ENCODE measurements around the gene KPNB1. TPM values are rescaled to one million over a fixed set of nuclear protein-coding genes. Genes with fewer than 3 reads are reported as not detected.

Gene KPNB1
- total and polyA plus RNA-seq, 10 of the 15 experiments (the other 5 are each of a cell fraction or from before 2014, with no cell fraction given), result 67.8 to 525 (median 246) TPM

DNA sequence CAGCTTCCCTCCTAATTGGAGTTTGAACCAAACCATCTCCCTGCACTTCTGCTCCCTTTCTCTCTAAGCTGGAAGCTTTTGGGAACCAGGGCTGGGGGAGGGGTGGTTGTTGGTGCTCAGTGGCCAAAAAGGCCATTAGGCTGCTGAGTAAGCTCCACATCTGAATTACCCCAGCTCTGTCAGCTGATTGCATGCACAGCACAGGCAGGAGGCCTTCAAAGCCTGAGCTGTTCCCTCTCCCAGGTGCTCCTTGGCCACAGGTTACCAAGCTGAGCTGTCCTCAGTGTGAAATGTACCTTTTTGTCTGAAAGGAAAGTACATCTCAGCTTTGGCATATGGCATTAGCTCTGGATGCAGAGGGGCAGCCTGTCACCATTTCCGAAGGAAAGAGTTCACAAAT, 38.0 kb downstream of the KPNB1 start:
- BruUV-seq (replicated peaks), result no TSS peak
- 95% methylated on average over 1 of the region's 1 CpG for WGBS (ENCODE audit: insufficient coverage, insufficient replicate concordance, low lambda C conversion rate, missing lambda C conversion rate)
- no peaks in the 10 kb centered on the region for H3K27me3 ChIP-seq (replicated peaks in 1 of 2; ENCODE audit: control insufficient read depth in 2 of 2, insufficient read depth in 2 of 2, low read length in 1 of 2)
- H3K9me3 ChIP-seq (replicated peaks; ENCODE audit: control insufficient read depth, insufficient read depth, low read length), result no peaks in the 10 kb centered on the region
- TF ChIP-seq POLR2A (IDR thresholded peaks at IDR 0.05; ENCODE audit: low read depth, low read length) (peak; percentile 58; the same call in 1 of the 2 replicates), STAT1 (conservative IDR thresholded peaks at IDR 0.05) (no peak), MTA3 (IDR thresholded peaks at IDR 0.05; ENCODE audit: borderline replicate concordance, low read length) (0 out of 2 replicates have a peak, but pooled peaks have one; percentile 28)
- no peak overlapping the region for H3K27ac ChIP-seq (ENCODE audit: control insufficient read depth, insufficient read depth)
- ATAC-seq (peak; percentile 25), DNase-seq (ENCODE audit: low read depth, low spot score) (no peak), FAIRE-seq (no peak)
- ChIA-PET CTCF (interaction anchor here (1.1 to 1.8 kb wide), 3 partner anchors 10 to 115 kb away, joined by 3 to 5 read pairs (median 3); no protein-coding TSS in a partner anchor), POLR2A (interaction anchor here (1.7 kb wide), 1 partner anchor 38 kb away, joined by 5 read pairs; the partner anchor contains the start of gene KPNB1), RAD21 (ENCODE audit: unreplicated experiment) (interaction anchor here (1.1 kb wide), 1 partner anchor 24 kb away, joined by 3 read pairs; no protein-coding TSS in a partner anchor), SMC1A (ENCODE audit: uncharacterized antibody, unreplicated experiment) (interaction anchor here (0.7 to 1.6 kb wide), 5 partner anchors 9 to 144 kb away, joined by 3 to 8 read pairs (median 4); partner anchors contain the start of genes LRRC46 and MRPL10)
- H3K9ac ChIP-seq (ENCODE audit: control insufficient read depth, insufficient read depth, low read length), result no peak overlapping the region
- H3K4me2 ChIP-seq (ENCODE audit: control insufficient read depth, insufficient read depth), result no peak overlapping the region
- in situ Hi-C loops (cut with MboI) (no loop called here), intact Hi-C loops (cut with micrococcal nuclease; ENCODE audit: unreplicated experiment) (no loop called here)
- no peak overlapping the region for H2AFZ ChIP-seq (ENCODE audit: control insufficient read depth, low read depth, low read length)
- H3K79me2 ChIP-seq (ENCODE audit: control insufficient read depth, insufficient read depth, low read length), result no peaks in the 10 kb centered on the region
- no peaks in the 10 kb centered on the region; the same call in 1 of the 2 replicates for H4K20me1 ChIP-seq (ENCODE audit: control insufficient read depth, insufficient read depth)
- peaks cover 3% of the 10 kb centered on the region for H3K4me1 ChIP-seq (ENCODE audit: control insufficient read depth, insufficient read depth, low read length)
- H3K4me3 ChIP-seq, result no peak overlapping the region
- peaks cover 6 to 14% of the 10 kb centered on the region in 2 experiments for H3K36me3 ChIP-seq (ENCODE audit: control insufficient read depth in 2 of 2, insufficient read depth in 2 of 2, low read length in 1 of 2)

DNA sequence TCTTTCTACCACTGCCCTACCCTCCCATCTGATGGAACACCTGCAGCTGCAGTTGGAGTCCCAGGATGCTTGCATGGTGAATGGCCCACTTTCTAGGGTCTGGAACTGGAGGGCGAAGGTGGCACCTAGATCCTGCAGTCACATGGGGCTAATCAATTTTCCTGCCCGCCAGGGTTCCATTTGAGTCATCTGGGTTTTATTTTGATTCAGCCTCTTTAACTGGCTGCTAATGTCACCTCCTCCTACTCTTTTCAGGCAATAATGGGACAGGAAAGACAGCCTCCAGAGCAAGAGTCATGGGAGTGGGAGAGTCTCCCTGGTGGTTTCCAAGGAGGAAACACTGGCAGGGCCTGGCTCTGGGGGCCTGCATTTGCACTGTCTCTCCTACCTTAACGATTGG, 40.4 kb downstream of the KPNB1 start:
- DNase-seq (ENCODE audit: low read depth, low spot score) (no peak), FAIRE-seq (no peak), ATAC-seq (no peak)
- CTCF ChIA-PET, result no interaction called here
- Histone ChIP-seq H3K4me2 (ENCODE audit: control insufficient read depth, insufficient read depth) (no peak overlapping the region), H3K79me2 (ENCODE audit: control insufficient read depth, insufficient read depth, low read length) (no peaks in the 10 kb centered on the region), H3K9ac (ENCODE audit: control insufficient read depth, insufficient read depth, low read length) (no peak overlapping the region), H3K27ac (ENCODE audit: control insufficient read depth, insufficient read depth) (no peak overlapping the region), H3K4me1 (ENCODE audit: control insufficient read depth, insufficient read depth, low read length) (peaks cover 13% of the 10 kb centered on the region), H4K20me1 (ENCODE audit: control insufficient read depth, insufficient read depth) (no peaks in the 10 kb centered on the region; the same call in 1 of the 2 replicates), H3K4me3 (no peak overlapping the region), H3K27me3 (replicated peaks in 1 of 2; ENCODE audit: control insufficient read depth in 2 of 2, insufficient read depth in 2 of 2, low read length in 1 of 2) (no peaks in the 10 kb centered on the region), H2AFZ (ENCODE audit: control insufficient read depth, low read depth, low read length) (no peak overlapping the region), H3K9me3 (replicated peaks; ENCODE audit: control insufficient read depth, insufficient read depth, low read length) (no peaks in the 10 kb centered on the region), H3K36me3 (ENCODE audit: control insufficient read depth in 2 of 2, insufficient read depth in 2 of 2, low read length in 1 of 2) (peaks cover 0 to 5% of the 10 kb centered on the region in 2 experiments; a peak in 2 of 4 replicates)
- BruUV-seq (replicated peaks), result no TSS peak
- intact Hi-C loops (cut with micrococcal nuclease; ENCODE audit: unreplicated experiment) (no loop called here), in situ Hi-C loops (cut with MboI) (loop anchor here (10.0 kb wide), 1 partner anchor 115 kb away; no protein-coding TSS in a partner anchor)
- RAD21 ChIA-PET (ENCODE audit: unreplicated experiment), result interaction anchor here (1.3 kb wide), 1 partner anchor 43 kb away, joined by 3 read pairs; the partner anchor contains the start of gene TBX21
- WGBS (ENCODE audit: insufficient coverage, insufficient replicate concordance, low lambda C conversion rate, missing lambda C conversion rate), result 40% methylated on average over 3 of the region's 3 CpGs
- POLR2A ChIA-PET, result no interaction called here
- SMC1A ChIA-PET (ENCODE audit: uncharacterized antibody, unreplicated experiment), result no interaction called here
- TF ChIP-seq SUZ12 (IDR thresholded peaks at IDR 0.05; ENCODE audit: unreplicated experiment) (no peak), FOXM1 (IDR thresholded peaks at IDR 0.05; ENCODE audit: low read depth, low read length) (no peak), PAX8 (IDR thresholded peaks at IDR 0.05) (no peak), SMC3 (IDR thresholded peaks at IDR 0.05; ENCODE audit: borderline replicate concordance, low read length) (no peak), TCF7 (IDR thresholded peaks at IDR 0.05; ENCODE audit: borderline replicate concordance) (no peak), ESRRA (IDR thresholded peaks at IDR 0.05; ENCODE audit: low read length) (no peak), POU2F2 (IDR thresholded peaks at IDR 0.05; ENCODE audit: borderline replicate concordance, low read depth, low read length) (no peak), YBX1 (IDR thresholded peaks at IDR 0.05) (no peak), NFIC (IDR thresholded peaks at IDR 0.05; ENCODE audit: low read depth, low read length) (no peak), ATF7 (IDR thresholded peaks at IDR 0.05; ENCODE audit: low read depth) (no peak)
- TF ChIP-seq, protein P1, sequence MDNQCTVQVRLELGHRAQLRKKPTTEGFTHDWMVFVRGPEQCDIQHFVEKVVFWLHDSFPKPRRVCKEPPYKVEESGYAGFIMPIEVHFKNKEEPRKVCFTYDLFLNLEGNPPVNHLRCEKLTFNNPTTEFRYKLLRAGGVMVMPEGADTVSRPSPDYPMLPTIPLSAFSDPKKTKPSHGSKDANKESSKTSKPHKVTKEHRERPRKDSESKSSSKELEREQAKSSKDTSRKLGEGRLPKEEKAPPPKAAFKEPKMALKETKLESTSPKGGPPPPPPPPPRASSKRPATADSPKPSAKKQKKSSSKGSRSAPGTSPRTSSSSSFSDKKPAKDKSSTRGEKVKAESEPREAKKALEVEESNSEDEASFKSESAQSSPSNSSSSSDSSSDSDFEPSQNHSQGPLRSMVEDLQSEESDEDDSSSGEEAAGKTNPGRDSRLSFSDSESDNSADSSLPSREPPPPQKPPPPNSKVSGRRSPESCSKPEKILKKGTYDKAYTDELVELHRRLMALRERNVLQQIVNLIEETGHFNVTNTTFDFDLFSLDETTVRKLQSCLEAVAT (IDR thresholded peaks at IDR 0.05), result no peak
- TF ChIP-seq, protein P2, sequence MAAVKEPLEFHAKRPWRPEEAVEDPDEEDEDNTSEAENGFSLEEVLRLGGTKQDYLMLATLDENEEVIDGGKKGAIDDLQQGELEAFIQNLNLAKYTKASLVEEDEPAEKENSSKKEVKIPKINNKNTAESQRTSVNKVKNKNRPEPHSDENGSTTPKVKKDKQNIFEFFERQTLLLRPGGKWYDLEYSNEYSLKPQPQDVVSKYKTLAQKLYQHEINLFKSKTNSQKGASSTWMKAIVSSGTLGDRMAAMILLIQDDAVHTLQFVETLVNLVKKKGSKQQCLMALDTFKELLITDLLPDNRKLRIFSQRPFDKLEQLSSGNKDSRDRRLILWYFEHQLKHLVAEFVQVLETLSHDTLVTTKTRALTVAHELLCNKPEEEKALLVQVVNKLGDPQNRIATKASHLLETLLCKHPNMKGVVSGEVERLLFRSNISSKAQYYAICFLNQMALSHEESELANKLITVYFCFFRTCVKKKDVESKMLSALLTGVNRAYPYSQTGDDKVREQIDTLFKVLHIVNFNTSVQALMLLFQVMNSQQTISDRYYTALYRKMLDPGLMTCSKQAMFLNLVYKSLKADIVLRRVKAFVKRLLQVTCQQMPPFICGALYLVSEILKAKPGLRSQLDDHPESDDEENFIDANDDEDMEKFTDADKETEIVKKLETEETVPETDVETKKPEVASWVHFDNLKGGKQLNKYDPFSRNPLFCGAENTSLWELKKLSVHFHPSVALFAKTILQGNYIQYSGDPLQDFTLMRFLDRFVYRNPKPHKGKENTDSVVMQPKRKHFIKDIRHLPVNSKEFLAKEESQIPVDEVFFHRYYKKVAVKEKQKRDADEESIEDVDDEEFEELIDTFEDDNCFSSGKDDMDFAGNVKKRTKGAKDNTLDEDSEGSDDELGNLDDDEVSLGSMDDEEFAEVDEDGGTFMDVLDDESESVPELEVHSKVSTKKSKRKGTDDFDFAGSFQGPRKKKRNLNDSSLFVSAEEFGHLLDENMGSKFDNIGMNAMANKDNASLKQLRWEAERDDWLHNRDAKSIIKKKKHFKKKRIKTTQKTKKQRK (IDR thresholded peaks at IDR 0.05; ENCODE audit: low read depth, low read length), result no peak

Measured in GM12878 (cell line).